Upper lobe of left lung (tissue), 6 donors: ENCODE data around the gene KRABD2.
"Not testable (repeated sequence)": the region's sequence is repeated elsewhere in the genome, so short reads cannot be mapped to it uniquely, and the experiment has no call there.

Source experiments
- ATAC-seq, 2 donors: fragments of 200-7000 bp; cut with Tn5 transposase; one replicate each; pipeline ENCODE4 v1.9.1; 2022; ENCODE audit warnings: mild to moderate bottlenecking in 2 of 2, moderate library complexity in 2 of 2; ENCODE audit not compliant: low FRiP score in 2 of 2
- DNase-seq, 2 donors: peaks; one replicate each; pipeline ENCODE4 v3.0.0-alpha.2; 2019 to 2020
- H3K27ac ChIP-seq, 4 donors: fragments of 200-600 bp; sonication (generic); one replicate each; pipeline ENCODE4 v1.5.1; 2016 to 2019
- H3K27me3 ChIP-seq, 4 donors: fragments of 200-600 bp; sonication (generic); one replicate each; pipeline ENCODE4 v1.5.1; 2017 to 2019
- H3K36me3 ChIP-seq, 4 donors: fragments of 200-600 bp; sonication (generic); one replicate each; pipeline ENCODE4 v1.5.1; 2016 to 2019
- H3K4me1 ChIP-seq, 4 donors: fragments of 200-600 bp; sonication (generic); one replicate each; pipeline ENCODE4 v1.5.1; 2018 to 2019
- H3K4me3 ChIP-seq, 4 donors: fragments of 200-600 bp; sonication (generic); one replicate each; pipeline ENCODE4 v1.5.1; 2017 to 2019; ENCODE audit warnings: mild to moderate bottlenecking in 2 of 4, moderate library complexity in 1 of 4
- H3K9me3 ChIP-seq, 4 donors: fragments of 200-600 bp; sonication (generic); one replicate each; pipeline ENCODE4 v1.5.1; 2018 to 2019
- EP300 ChIP-seq, 4 donors: sonication (generic); formaldehyde crosslinking; IDR thresholded peaks; one replicate each; pipeline ENCODE4 v1.5.1; 2017; ENCODE audit warnings: antibody characterized with exemption in 4 of 4, control low read depth in 2 of 4
- POLR2A ChIP-seq, 4 donors: fragments of 450-650 bp; IDR thresholded peaks; one replicate each; pipeline ENCODE4 v1.5.1; 2016 to 2017; ENCODE audit warnings: antibody characterized with exemption in 4 of 4, mild to moderate bottlenecking in 2 of 4
- POLR2AphosphoS5 ChIP-seq, 2 donors: sonication (generic); formaldehyde crosslinking; IDR thresholded peaks; one replicate each; pipeline ENCODE4 v1.5.1; 2017; ENCODE audit warnings: antibody characterized with exemption in 2 of 2
- WGBS, 2 donors: methylation state at CpG; one replicate each; pipeline ENCODE4 v1.1.5; 2017 to 2018; 5-methylcytosine and 5-hydroxymethylcytosine counted together
- TF ChIP-seq, protein P1 (sequence below), 6 experiments: fragments of 450-650 bp in 4 of 6; fragments of 200-600 bp in 2 of 6; sonication (generic) in 2 of 6; IDR thresholded peaks; one replicate each; pipeline ENCODE4 v1.5.1; 2016 to 2019; ENCODE audit warnings: antibody characterized with exemption in 6 of 6
- donor health status: DM: no; HTN: no; CAD: no; lungs with moderate emphysema.
- donor health status: DM: no; HTN: yes; CAD: no; lungs with severe emphysema.

The KRABD2 gene

DNA sequence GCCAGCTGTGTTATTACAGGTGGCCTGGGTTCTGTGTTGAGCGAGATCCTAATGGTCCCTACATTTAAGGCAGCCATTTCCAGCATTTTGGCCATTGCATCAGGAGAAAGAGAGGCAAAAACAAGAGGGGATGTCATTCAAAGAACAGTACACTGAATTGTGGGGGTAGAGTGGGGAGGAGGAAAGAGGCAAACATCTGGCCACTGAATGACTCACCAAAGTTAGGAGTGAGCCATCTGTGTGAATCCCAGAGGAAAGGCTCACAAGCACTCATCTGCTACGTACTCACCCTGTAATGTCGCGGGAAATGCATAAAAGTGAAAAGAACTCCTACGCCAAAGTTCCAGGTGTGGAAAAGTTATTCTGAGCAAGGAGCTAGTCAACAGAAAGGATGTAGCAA lies 16.7 kb downstream of the KRABD2 start:
- peak overlapping the region in 3 of 4 donors; percentile 15 to 68 (median 56) for H3K27ac ChIP-seq
- peaks cover 0 to 18% (median 8%) of the 10 kb centered on the region in 4 donors for H3K4me1 ChIP-seq
- DNase-seq = no peak
- H3K36me3 ChIP-seq = no peaks in the 10 kb centered on the region
- no peaks in the 10 kb centered on the region for H3K9me3 ChIP-seq
- ATAC-seq = peak in 1 of 2 donors; percentile 88
- WGBS, 2 donors = 55 to 65% methylated on average over 5 of the region's 5 CpGs
- no peaks in the 10 kb centered on the region for H3K27me3 ChIP-seq
- H3K4me3 ChIP-seq = no peak overlapping the region
- peak in 1 of 2 donors; percentile 41 for TF ChIP-seq POLR2AphosphoS5 (IDR thresholded peaks at IDR 0.05)
- TF ChIP-seq, protein P1, sequence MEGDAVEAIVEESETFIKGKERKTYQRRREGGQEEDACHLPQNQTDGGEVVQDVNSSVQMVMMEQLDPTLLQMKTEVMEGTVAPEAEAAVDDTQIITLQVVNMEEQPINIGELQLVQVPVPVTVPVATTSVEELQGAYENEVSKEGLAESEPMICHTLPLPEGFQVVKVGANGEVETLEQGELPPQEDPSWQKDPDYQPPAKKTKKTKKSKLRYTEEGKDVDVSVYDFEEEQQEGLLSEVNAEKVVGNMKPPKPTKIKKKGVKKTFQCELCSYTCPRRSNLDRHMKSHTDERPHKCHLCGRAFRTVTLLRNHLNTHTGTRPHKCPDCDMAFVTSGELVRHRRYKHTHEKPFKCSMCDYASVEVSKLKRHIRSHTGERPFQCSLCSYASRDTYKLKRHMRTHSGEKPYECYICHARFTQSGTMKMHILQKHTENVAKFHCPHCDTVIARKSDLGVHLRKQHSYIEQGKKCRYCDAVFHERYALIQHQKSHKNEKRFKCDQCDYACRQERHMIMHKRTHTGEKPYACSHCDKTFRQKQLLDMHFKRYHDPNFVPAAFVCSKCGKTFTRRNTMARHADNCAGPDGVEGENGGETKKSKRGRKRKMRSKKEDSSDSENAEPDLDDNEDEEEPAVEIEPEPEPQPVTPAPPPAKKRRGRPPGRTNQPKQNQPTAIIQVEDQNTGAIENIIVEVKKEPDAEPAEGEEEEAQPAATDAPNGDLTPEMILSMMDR (IDR thresholded peaks at IDR 0.05) = no peak

- Histone ChIP-seq H3K36me3 (no peaks in the 10 kb centered on the region), H3K27me3 (no peaks in the 10 kb centered on the region), H3K4me1 (peaks cover 0 to 18% (median 8%) of the 10 kb centered on the region in 4 donors), H3K27ac (no peak overlapping the region), H3K9me3 (no peaks in the 10 kb centered on the region), H3K4me3 (no peak overlapping the region)
- no peak for DNase-seq
- WGBS, 2 donors = 88 to 96% methylated on average over 3 of the region's 3 CpGs
- TF ChIP-seq EP300 (IDR thresholded peaks at IDR 0.05) (no peak), POLR2AphosphoS5 (IDR thresholded peaks at IDR 0.05) (no peak), POLR2A (IDR thresholded peaks at IDR 0.05) (no peak)
- TF ChIP-seq, protein P1 (IDR thresholded peaks at IDR 0.05) = no peak
- ATAC-seq = no peak
These were observed 18.6 kb downstream of the KRABD2 start for GRCh38 chr17:8357910-8358309.

- H3K27me3 ChIP-seq = no peaks in the 10 kb centered on the region
- no peaks in the 10 kb centered on the region for H3K36me3 ChIP-seq
- peaks cover 0 to 1% (median 0%) of the 10 kb centered on the region in 4 donors for H3K4me1 ChIP-seq
- DNase-seq (no peak), ATAC-seq (no peak)
- no peak overlapping the region for H3K4me3 ChIP-seq
- no peaks in the 10 kb centered on the region for H3K9me3 ChIP-seq
- no peak overlapping the region for H3K27ac ChIP-seq
- TF ChIP-seq POLR2AphosphoS5 (IDR thresholded peaks at IDR 0.05) = no peak
- TF ChIP-seq POLR2A (IDR thresholded peaks at IDR 0.05) = no peak
- no peak for TF ChIP-seq EP300 (IDR thresholded peaks at IDR 0.05)
- 55 to 56% methylated on average over 8 of the region's 8 CpGs for WGBS, 2 donors
These were observed 22.3 kb downstream of the KRABD2 start for GRCh38 chr17:8354236-8354635.

DNA sequence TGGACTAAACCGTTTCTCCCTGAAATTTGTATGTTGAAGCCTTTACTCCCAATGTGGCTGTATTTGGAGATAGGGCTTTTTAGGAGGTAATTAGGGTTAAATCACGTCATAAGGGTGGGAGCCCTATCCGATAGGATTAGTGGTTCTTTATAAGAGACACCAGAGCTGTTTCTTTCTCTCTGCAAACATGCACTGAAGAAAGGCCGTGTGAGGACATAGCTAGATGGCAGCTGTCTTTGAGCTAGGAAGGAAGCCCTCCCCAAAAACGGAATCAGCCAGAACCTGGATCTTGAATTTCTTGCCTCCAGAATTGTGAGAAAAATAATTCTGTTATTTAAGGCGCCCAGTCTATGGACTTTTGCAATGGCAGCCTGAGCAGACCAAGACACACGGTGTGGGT lies 22.8 kb downstream of the KRABD2 start:
- H3K27ac ChIP-seq = no peak overlapping the region
- H3K36me3 ChIP-seq = no peaks in the 10 kb centered on the region
- 67 to 69% methylated on average over 7 of the region's 7 CpGs for WGBS, 2 donors

GRCh38 chr17:8350339-8350738 lies 26.2 kb downstream of the KRABD2 start:
- no peak overlapping the region for H3K4me3 ChIP-seq

More for the DNA sequence above, 22.8 kb downstream of the KRABD2 start:
- TF ChIP-seq POLR2A (IDR thresholded peaks at IDR 0.05) (no peak), EP300 (IDR thresholded peaks at IDR 0.05) (no peak), POLR2AphosphoS5 (IDR thresholded peaks at IDR 0.05) (no peak)
- TF ChIP-seq, protein P1 (IDR thresholded peaks at IDR 0.05) = no peak
- ATAC-seq (no peak), DNase-seq (no peak)
- Histone ChIP-seq H3K4me3 (no peak overlapping the region), H3K4me1 (no peaks in the 10 kb centered on the region), H3K9me3 (no peaks in the 10 kb centered on the region), H3K27me3 (no peaks in the 10 kb centered on the region)

DNA sequence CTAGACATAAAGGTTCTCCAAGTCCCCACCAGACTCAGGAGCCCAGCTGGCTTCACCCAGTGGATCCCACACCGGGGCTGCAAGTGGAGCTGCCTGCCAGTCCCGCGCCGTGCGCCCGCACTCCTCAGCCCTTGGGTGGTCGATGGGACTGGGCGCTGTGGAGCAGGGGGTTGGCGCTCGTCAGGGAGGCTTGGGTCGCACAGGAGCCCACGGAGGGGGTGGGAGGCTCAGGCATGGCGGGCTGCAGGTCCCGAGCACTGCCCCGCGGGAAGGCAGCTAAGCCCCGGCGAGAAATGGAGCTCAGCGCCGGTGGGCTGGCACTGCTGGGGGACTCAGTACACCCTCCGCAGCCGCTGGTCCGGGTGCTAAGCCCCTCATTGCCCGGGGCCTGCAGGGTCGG lies 29.5 kb downstream of the KRABD2 start:
- not testable (repeated sequence) for H3K27me3 ChIP-seq, H3K27ac ChIP-seq, H3K4me3 ChIP-seq, H3K4me1 ChIP-seq, H3K9me3 ChIP-seq, H3K36me3 ChIP-seq, ATAC-seq
- WGBS, 2 donors = 78% methylated on average over 12 of the region's 25 CpGs; no CpG with 5 or more reads in 1 of the 2 donors
- DNase-seq = peak in 1 of 2 donors; percentile 77

More at GRCh38 chr17:8350339-8350738, 26.2 kb downstream of the KRABD2 start:
- DNase-seq = no peak
- Histone ChIP-seq H3K9me3 (no peaks in the 10 kb centered on the region), H3K36me3 (no peaks in the 10 kb centered on the region), H3K27ac (no peak overlapping the region), H3K27me3 (no peaks in the 10 kb centered on the region), H3K4me1 (peaks cover 0 to 10% (median 0%) of the 10 kb centered on the region in 4 donors)
- no peak for ATAC-seq
- TF ChIP-seq EP300 (IDR thresholded peaks at IDR 0.05) = no peak
- TF ChIP-seq POLR2A (IDR thresholded peaks at IDR 0.05) = no peak
- no peak for TF ChIP-seq POLR2AphosphoS5 (IDR thresholded peaks at IDR 0.05)
- TF ChIP-seq, protein P1 (IDR thresholded peaks at IDR 0.05) = no peak
- 80 to 89% methylated on average over 7 of the region's 7 CpGs for WGBS, 2 donors
